ENCODE results near the gene HBM. TPM values are rescaled to one million over a fixed set of nuclear protein-coding genes. Genes with fewer than 3 reads are reported as not detected.

The HBM gene
- total and polyA plus RNA-seq, 4 donors, result 0.28 to 2,893 TPM; not detected in 2

GRCh38 chr16:212999-213398 lies 47.2 kb downstream of the HBM start (continued):
- TF ChIP-seq ZBTB33 (IDR thresholded peaks at IDR 0.05), result no peak
- no peak for TF ChIP-seq RAD21 (IDR thresholded peaks at IDR 0.05)
- TF ChIP-seq HNF4G (IDR thresholded peaks at IDR 0.05), result no peak
- TF ChIP-seq NR2F2 (IDR thresholded peaks at IDR 0.05), result no peak

Small RNA genes lying within 50 kb of the gene (small RNA-seq; reads per million reads assigned to genes)
- gene RF00019, result not detected

Other genes with a start within 250 kb of the HBM start
- gene POLR3K, start 112.4 kb upstream of the HBM start, total RNA-seq, result 1 to 10 TPM; 2.8 to 8.3 TPM
- gene POLR3K, start 112.4 kb upstream of the HBM start, polyA plus RNA-seq, result 1 to 10 TPM; 6.5 to 9.8 TPM
- 10 to 100 TPM; 15.1 to 17.3 TPM for gene SNRNP25, start 112.2 kb upstream of the HBM start, total RNA-seq
- 10 to 100 TPM; 18.1 to 22.2 TPM for gene SNRNP25, start 112.2 kb upstream of the HBM start, polyA plus RNA-seq
- gene RHBDF1, start 93.3 kb upstream of the HBM start, total RNA-seq, result 1 to 10 TPM; 2.1 to 6.2 TPM
- gene RHBDF1, start 93.3 kb upstream of the HBM start, polyA plus RNA-seq, result 1 to 10 TPM; 1.8 to 4.9 TPM
- gene MPG, start 87.8 kb upstream of the HBM start, total RNA-seq, result 10 to 100 TPM; 25.4 to 84.1 TPM
- 10 to 100 TPM; 33.8 to 41.3 TPM for gene MPG, start 87.8 kb upstream of the HBM start, polyA plus RNA-seq
- gene NPRL3, start 27.3 kb upstream of the HBM start, total RNA-seq, result 10 to 100 TPM in 1 of 2 donors, 1 to 10 TPM in 1; 9.7 to 35.9 TPM
- gene NPRL3, start 27.3 kb upstream of the HBM start, polyA plus RNA-seq, result 10 to 100 TPM in 1 of 2 donors, 1 to 10 TPM in 1; 5.3 to 10.3 TPM
- gene HBZ, start 13.3 kb upstream of the HBM start, total RNA-seq, result 10 to 100 TPM in 1 of 2 donors, not detected in 1; 55.8 TPM
- not detected for gene HBZ, start 13.3 kb upstream of the HBM start, polyA plus RNA-seq
- gene HBA2, start 6.9 kb downstream of the HBM start, total RNA-seq, result over 10,000 TPM in 1 of 2 donors, 1 to 10 TPM in 1; 2.8 to 36,951 TPM
- 10 to 100 TPM; 15.5 to 76.5 TPM for gene HBA2, start 6.9 kb downstream of the HBM start, polyA plus RNA-seq
- gene HBA1, start 10.7 kb downstream of the HBM start, total RNA-seq, result over 10,000 TPM in 1 of 2 donors, 1 to 10 TPM in 1; 3.5 to 19,034 TPM
- gene HBA1, start 10.7 kb downstream of the HBM start, polyA plus RNA-seq, result 10 to 100 TPM; 18.5 to 41.6 TPM
- 10 to 100 TPM in 1 of 2 donors, not detected in 1; 50.9 TPM for gene HBQ1, start 14.5 kb downstream of the HBM start, total RNA-seq
- gene HBQ1, start 14.5 kb downstream of the HBM start, polyA plus RNA-seq, result not detected
- 10 to 100 TPM; 19.5 to 34.3 TPM for gene LUC7L, start 63.5 kb downstream of the HBM start, total RNA-seq
- 10 to 100 TPM; 11.5 to 19.8 TPM for gene LUC7L, start 63.5 kb downstream of the HBM start, polyA plus RNA-seq
- 10 to 100 TPM; 26.6 to 29.0 TPM for gene FAM234A, start 68.8 kb downstream of the HBM start, total RNA-seq
- 10 to 100 TPM; 24.1 to 39.7 TPM for gene FAM234A, start 68.8 kb downstream of the HBM start, polyA plus RNA-seq
- 1 to 10 TPM in 1 of 2 donors, not detected in 1; 1.6 TPM for gene RGS11, start 110.0 kb downstream of the HBM start, total RNA-seq
- gene RGS11, start 110.0 kb downstream of the HBM start, polyA plus RNA-seq, result under 1 TPM; 0.51 to 0.77 TPM
- gene ARHGDIG, start 114.6 kb downstream of the HBM start, total RNA-seq, result under 1 TPM in 1 of 2 donors, not detected in 1; 0.08 TPM
- gene ARHGDIG, start 114.6 kb downstream of the HBM start, polyA plus RNA-seq, result not detected
- under 1 TPM in 1 of 2 donors, not detected in 1; 0.09 TPM for gene PDIA2, start 117.2 kb downstream of the HBM start, total RNA-seq
- under 1 TPM in 1 of 2 donors, not detected in 1; 0.03 TPM for gene PDIA2, start 117.2 kb downstream of the HBM start, polyA plus RNA-seq
- gene AXIN1, start 186.7 kb downstream of the HBM start, total RNA-seq, result 10 to 100 TPM in 1 of 2 donors, 1 to 10 TPM in 1; 9.4 to 10.3 TPM
- 1 to 10 TPM; 2.0 to 6.5 TPM for gene AXIN1, start 186.7 kb downstream of the HBM start, polyA plus RNA-seq
- gene MRPL28, start 204.6 kb downstream of the HBM start, total RNA-seq, result 10 to 100 TPM; 28.3 to 41.5 TPM
- gene MRPL28, start 204.6 kb downstream of the HBM start, polyA plus RNA-seq, result 10 to 100 TPM; 58.6 to 63.4 TPM
- gene PGAP6, start 216.0 kb downstream of the HBM start, total RNA-seq, result 10 to 100 TPM; 34.4 to 41.7 TPM
- gene PGAP6, start 216.0 kb downstream of the HBM start, polyA plus RNA-seq, result 10 to 100 TPM; 18.9 to 50.5 TPM
- gene NME4, start 231.2 kb downstream of the HBM start, total RNA-seq, result 10 to 100 TPM; 39.2 to 91.4 TPM
- 100 to 1,000 TPM in 1 of 2 donors, 10 to 100 TPM in 1; 76.4 to 118 TPM for gene NME4, start 231.2 kb downstream of the HBM start, polyA plus RNA-seq
- gene DECR2, start 235.9 kb downstream of the HBM start, total RNA-seq, result 100 to 1,000 TPM in 1 of 2 donors, 10 to 100 TPM in 1; 42.2 to 119 TPM
- gene DECR2, start 235.9 kb downstream of the HBM start, polyA plus RNA-seq, result 100 to 1,000 TPM; 133 to 210 TPM

Measured in liver (tissue), 6 donors.